Stromal cell of bone marrow (primary cell): ENCODE results near the gene NIBAN1.
"Not testable (repeated sequence)": the region's sequence is repeated elsewhere in the genome, so short reads cannot be mapped to it uniquely, and the experiment has no call there.

Source experiments
- DNase-seq: peaks from one replicate; pipeline ENCODE4 v3.0.0-alpha.2; 2012; ENCODE audit warnings: low read depth

The NIBAN1 gene

GRCh38 chr1:184973272-184974055 lies 844 bp downstream of the NIBAN1 start:
- peak; percentile 49 for DNase-seq

GRCh38 chr1:184972315-184973055 lies 1.8 kb downstream of the NIBAN1 start:
- DNase-seq, result peak; percentile 47

- DNase-seq, result no peak
Measured at GRCh38 chr1:184971522-184972265, 2.6 kb downstream of the NIBAN1 start.

- DNase-seq, result no peak
Measured at GRCh38 chr1:184970691-184971161, 3.6 kb downstream of the NIBAN1 start.

- DNase-seq, result no peak
Measured at GRCh38 chr1:184966989-184967388, 7.3 kb downstream of the NIBAN1 start.

GRCh38 chr1:184965944-184966860 lies 8.1 kb downstream of the NIBAN1 start:
- no peak for DNase-seq

GRCh38 chr1:184965439-184965838 lies 8.9 kb downstream of the NIBAN1 start:
- no peak for DNase-seq

GRCh38 chr1:184959626-184960025 lies 14.7 kb downstream of the NIBAN1 start:
- DNase-seq, result no peak

GRCh38 chr1:184958554-184959353 lies 15.6 kb downstream of the NIBAN1 start:
- DNase-seq, result no peak

GRCh38 chr1:184957901-184958300 lies 16.4 kb downstream of the NIBAN1 start:
- not testable (repeated sequence) for DNase-seq

- DNase-seq, result no peak
Measured at GRCh38 chr1:184956999-184957700, 17.2 kb downstream of the NIBAN1 start.

GRCh38 chr1:184954232-184954995 lies 19.9 kb downstream of the NIBAN1 start:
- DNase-seq, result no peak

GRCh38 chr1:184953600-184954219 lies 20.6 kb downstream of the NIBAN1 start:
- no peak for DNase-seq

- no peak for DNase-seq
Measured at GRCh38 chr1:184952428-184952827, 21.9 kb downstream of the NIBAN1 start.

GRCh38 chr1:184951788-184952187 lies 22.5 kb downstream of the NIBAN1 start:
- DNase-seq, result no peak

- DNase-seq, result no peak
Measured at GRCh38 chr1:184950906-184951305, 23.4 kb downstream of the NIBAN1 start.

- no peak for DNase-seq
Measured at GRCh38 chr1:184950227-184950626, 24.1 kb downstream of the NIBAN1 start.

- DNase-seq, result no peak
Measured at GRCh38 chr1:184947497-184948256, 26.6 kb downstream of the NIBAN1 start.
